ENCODE measurements around the gene GPR42. TPM values are rescaled to one million over a fixed set of nuclear protein-coding genes. Genes with fewer than 3 reads are reported as not detected.

GPR42 gene
- total and polyA plus RNA-seq, 2 of the 4 experiments (the other 2 are of a cell fraction) = not detected

- Histone ChIP-seq H3K23ac (ENCODE audit: low read depth, low read length) (no peak overlapping the region), H3K9me1 (ENCODE audit: insufficient read depth, low read length) (no peaks in the 10 kb centered on the region), H3K56ac (ENCODE audit: extremely low read depth, insufficient read depth, low read length) (no peak overlapping the region), H3K14ac (replicated peaks; ENCODE audit: low read depth, low read length) (no peak overlapping the region), H2AK5ac (ENCODE audit: low read depth, low read length) (no peak overlapping the region), H3K27me3 (ENCODE audit: control insufficient read depth, insufficient read depth, low read length) (peaks cover 6% of the 10 kb centered on the region; the same call in 1 of the 2 replicates), H2BK5ac (ENCODE audit: low read depth, low read length, poor library complexity, severe bottlenecking) (no peak overlapping the region), H3K9me3 (ENCODE audit: control insufficient read depth, insufficient read depth, low read length) (no peaks in the 10 kb centered on the region), H2BK20ac (ENCODE audit: low read depth, low read length) (no peak overlapping the region), H4K5ac (ENCODE audit: low read depth, low read length) (no peak overlapping the region), H3K4ac (ENCODE audit: low read depth, low read length) (no peak overlapping the region), H2BK120ac (ENCODE audit: low read depth, low read length) (no peak overlapping the region), H4K8ac (ENCODE audit: low read depth in 2 of 2, low read length in 2 of 2) (no peak overlapping the region), H3K79me1 (ENCODE audit: low read depth in 1 of 2, low read length in 2 of 2) (no peaks in the 10 kb centered on the region), H4K20me1 (ENCODE audit: insufficient read depth, low read length) (no peaks in the 10 kb centered on the region), H3K4me3 (ENCODE audit: insufficient read depth, low read depth, low read length) (no peak overlapping the region), H3K27ac (ENCODE audit: insufficient read depth, low read length) (no peak overlapping the region), H3K4me2 (ENCODE audit: low read depth, low read length) (no peak overlapping the region), H2AFZ (replicated peaks; ENCODE audit: low read length, poor library complexity) (no peak overlapping the region), H2BK15ac (ENCODE audit: low read depth, low read length) (no peak overlapping the region), H3K9ac (ENCODE audit: low read depth, low read length) (no peak overlapping the region), H2AK9ac (replicated peaks; ENCODE audit: low read depth, low read length, poor library complexity) (no peak overlapping the region), H3K4me1 (ENCODE audit: control insufficient read depth, insufficient read depth, low read length) (no peaks in the 10 kb centered on the region), H3K18ac (ENCODE audit: low read depth, low read length) (no peak overlapping the region), H4K91ac (ENCODE audit: insufficient read depth, low read depth, low read length) (no peak overlapping the region), H3K36me3 (ENCODE audit: control insufficient read depth, insufficient read depth, low read length) (no peaks in the 10 kb centered on the region)
- ATAC-seq (ENCODE audit: low read depth) (no peak), DNase-seq (no peak)
- no TSS peak for BruUV-seq (replicated peaks)
- in situ Hi-C loops (cut with MboI; ENCODE audit: low sequenced_read_pairs) (no loop called here), intact Hi-C loops (cut with micrococcal nuclease) (no loop called here), dilution Hi-C loops (cut with HindIII; ENCODE audit: low sequenced_read_pairs, unreplicated experiment) (no loop called here)
- 51% methylated on average over 5 of the region's 7 CpGs; no CpG with 5 or more reads in 1 of the 2 experiments for WGBS, 2 experiments (ENCODE audit: extremely low coverage in 2 of 2, insufficient read length in 1 of 2)
- TF ChIP-seq MXI1 (IDR thresholded peaks at IDR 0.05; ENCODE audit: borderline replicate concordance, low read depth, low read length) (no peak), BHLHE40 (IDR thresholded peaks at IDR 0.05; ENCODE audit: low read depth, low read length) (no peak)
- ChIA-PET POLR2A (ENCODE audit: unreplicated experiment) (no interaction called here), CTCF (no interaction called here)
Measured at GRCh38 chr19:35416331-35416730, 45.5 kb downstream of the GPR42 start.
